Colonic mucosa (tissue), 4 donors: Measurements from ENCODE around the gene HS1BP3. TPM values are rescaled to one million over a fixed set of nuclear protein-coding genes. Genes with fewer than 3 reads are reported as not detected.

Experiments used
- DNase-seq: peaks from one replicate; pipeline ENCODE4 v3.0.0-alpha.2; 2020
- H3K27ac ChIP-seq: fragments of 200-600 bp; one replicate; pipeline ENCODE4 v1.8.0; 2021
- H3K27me3 ChIP-seq: fragments of 200-600 bp; one replicate; pipeline ENCODE4 v1.8.0; 2021
- H3K36me3 ChIP-seq: fragments of 200-600 bp; one replicate; pipeline ENCODE4 v1.8.0; 2021
- H3K4me1 ChIP-seq: fragments of 200-600 bp; one replicate; pipeline ENCODE4 v1.8.0; 2021; ENCODE audit warnings: mild to moderate bottlenecking
- H3K4me3 ChIP-seq: fragments of 200-600 bp; one replicate; pipeline ENCODE4 v1.8.0; 2021
- H3K9ac ChIP-seq, 2 donors: one replicate each; pipeline ENCODE4 v1.7.0; 2013; ENCODE audit warnings: control low read depth in 2 of 2, low read depth in 2 of 2, low read length in 2 of 2
- H3K9me3 ChIP-seq: fragments of 200-600 bp; one replicate; pipeline ENCODE4 v1.8.0; 2021
- CTCF ChIP-seq: fragments of 200-600 bp; IDR thresholded peaks from one replicate; pipeline ENCODE4 v1.8.0; 2022; ENCODE audit warnings: antibody characterized with exemption, mild to moderate bottlenecking
- intact Hi-C: fragments of 100-400 bp; cut with DNase I; formaldehyde crosslinking; loops from one replicate; pipeline ENCODE4 v1.14.1; 2022
- total RNA-seq, 2 donors: library from RNA; stranded (reverse); fragmentation: NEBNext Ultra II Directional in 1 of 2; extraction: Animal tissue kit (Norgen Biotek cat#: 25700) in 1 of 2; gene quantifications; one replicate each; pipeline ENCODE4 v1.2.1, GENCODE V29; 2021
- donor health status: healthy.
- donor health status: DM: no; HTN: no; CAD: no.
- donor health status: DM: no; HTN: no; CAD: no.

Gene HS1BP3
- total RNA-seq, 2 donors from 2014 or later: 21.2 to 21.5 TPM

- no peak for DNase-seq
- no peak overlapping the region for H3K9ac ChIP-seq
Measured at GRCh38 chr2:20627712-20628380, 23.1 kb downstream of the HS1BP3 start.

GRCh38 chr2:20626698-20627513, 24.0 kb downstream of the HS1BP3 start:
- H3K4me3 ChIP-seq: no peak overlapping the region
- intact Hi-C loops: no loop called here
- no peak for TF ChIP-seq CTCF
- DNase-seq: no peak
- H3K9me3 ChIP-seq: no peaks in the 10 kb centered on the region
- peak overlapping the region; percentile 17 for H3K27ac ChIP-seq
- H3K27me3 ChIP-seq: no peaks in the 10 kb centered on the region
- H3K9ac ChIP-seq: peak overlapping the region in 1 of 2 donors; percentile 43
- H3K36me3 ChIP-seq: no peaks in the 10 kb centered on the region
- H3K4me1 ChIP-seq: no peaks in the 10 kb centered on the region

More at GRCh38 chr2:20627712-20628380, 23.1 kb downstream of the HS1BP3 start:
- intact Hi-C loops: no loop called here
- no peaks in the 10 kb centered on the region for H3K27me3 ChIP-seq
- no peak overlapping the region for H3K4me3 ChIP-seq
- no peaks in the 10 kb centered on the region for H3K9me3 ChIP-seq
- H3K27ac ChIP-seq: no peak overlapping the region
- no peak for TF ChIP-seq CTCF
- no peaks in the 10 kb centered on the region for H3K4me1 ChIP-seq
- H3K36me3 ChIP-seq: no peaks in the 10 kb centered on the region

- Histone ChIP-seq H3K36me3 (no peaks in the 10 kb centered on the region), H3K4me1 (no peaks in the 10 kb centered on the region), H3K27ac (peak overlapping the region; percentile 17), H3K4me3 (no peak overlapping the region), H3K9ac (peak overlapping the region in 1 of 2 donors; percentile 24), H3K9me3 (no peaks in the 10 kb centered on the region), H3K27me3 (no peaks in the 10 kb centered on the region)
- no peak for DNase-seq
- intact Hi-C loops: no loop called here
- no peak for TF ChIP-seq CTCF
Measured at GRCh38 chr2:20626392-20626697, 24.6 kb downstream of the HS1BP3 start.

- no peak for DNase-seq
- no peak for TF ChIP-seq CTCF
- H3K36me3 ChIP-seq: no peaks in the 10 kb centered on the region
- H3K9ac ChIP-seq: peak overlapping the region in 1 of 2 donors; percentile 35
- H3K27ac ChIP-seq: peak overlapping the region; percentile 17
- no peaks in the 10 kb centered on the region for H3K9me3 ChIP-seq
- intact Hi-C loops: no loop called here
- H3K4me3 ChIP-seq: no peak overlapping the region
- H3K27me3 ChIP-seq: no peaks in the 10 kb centered on the region
- H3K4me1 ChIP-seq: no peaks in the 10 kb centered on the region
Measured at GRCh38 chr2:20625491-20626391, 25.2 kb downstream of the HS1BP3 start.

GRCh38 chr2:20624884-20625485, 25.9 kb downstream of the HS1BP3 start:
- DNase-seq: no peak
- H3K27ac ChIP-seq: no peak overlapping the region
- no peak for TF ChIP-seq CTCF
- no peaks in the 10 kb centered on the region for H3K9me3 ChIP-seq
- intact Hi-C loops: no loop called here
- H3K4me1 ChIP-seq: no peaks in the 10 kb centered on the region
- no peaks in the 10 kb centered on the region for H3K27me3 ChIP-seq
- no peak overlapping the region for H3K4me3 ChIP-seq
- no peaks in the 10 kb centered on the region for H3K36me3 ChIP-seq
- peak overlapping the region in 1 of 2 donors; percentile 35 for H3K9ac ChIP-seq
